KOPT-K1 (cell line): ENCODE results near the gene MYT1.
"Not testable (repeated sequence)": the region's sequence is repeated elsewhere in the genome, so short reads cannot be mapped to it uniquely, and the experiment has no call there.

Experiments
- H3K27ac ChIP-seq: fragments of 200-600 bp; sonication (generic); 2 replicates; pipeline ENCODE4 v1.5.1; 2016; ENCODE audit warnings: antibody characterized with exemption, mild to moderate bottlenecking, low read depth, low read length; ENCODE audit not compliant: poor library complexity, severe bottlenecking
- H3K36me3 ChIP-seq: fragments of 200-600 bp; sonication (generic); 2 replicates; pipeline ENCODE4 v1.5.1; 2017; ENCODE audit warnings: antibody characterized with exemption, mild to moderate bottlenecking, low read length, moderate library complexity; ENCODE audit not compliant: insufficient read depth
- H3K9me3 ChIP-seq: fragments of 200-600 bp; sonication (generic); 2 replicates; pipeline ENCODE4 v1.5.1; 2017; ENCODE audit warnings: antibody characterized with exemption, low read length, mild to moderate bottlenecking; ENCODE audit not compliant: insufficient read depth, poor library complexity, severe bottlenecking

The MYT1 gene

GRCh38 chr20:64164123-64164836, at the start of gene MYT1:
Gene MYT1 (plus strand): TSS chr20:64164452. CDS start chr20:64198862, 34,410 bp downstream.
- Histone ChIP-seq H3K27ac (no peak within 1 kb of the TSS), H3K36me3 (no peaks in the 10 kb centered on the region), H3K9me3 (no peaks in the 10 kb centered on the region)

- Histone ChIP-seq H3K27ac (no peak overlapping the region), H3K9me3 (no peaks in the 10 kb centered on the region), H3K36me3 (no peaks in the 10 kb centered on the region)
These were observed 48.9 kb upstream of the MYT1 start for GRCh38 chr20:64115171-64115911.

GRCh38 chr20:64116016-64116415, 48.2 kb upstream of the MYT1 start:
- H3K36me3 ChIP-seq: no peaks in the 10 kb centered on the region
- no peak overlapping the region for H3K27ac ChIP-seq
- H3K9me3 ChIP-seq: no peaks in the 10 kb centered on the region

GRCh38 chr20:64116541-64117431, 47.5 kb upstream of the MYT1 start:
- no peak overlapping the region for H3K27ac ChIP-seq
- no peaks in the 10 kb centered on the region for H3K9me3 ChIP-seq
- H3K36me3 ChIP-seq: no peaks in the 10 kb centered on the region

GRCh38 chr20:64117432-64117777, 46.8 kb upstream of the MYT1 start:
- not testable (repeated sequence) for H3K9me3 ChIP-seq, H3K27ac ChIP-seq, H3K36me3 ChIP-seq

- no peak overlapping the region for H3K27ac ChIP-seq
- H3K36me3 ChIP-seq: no peaks in the 10 kb centered on the region
- H3K9me3 ChIP-seq: no peaks in the 10 kb centered on the region
These were observed 45.0 kb upstream of the MYT1 start for GRCh38 chr20:64119301-64119680.

GRCh38 chr20:64119681-64120341, 44.4 kb upstream of the MYT1 start:
- no peaks in the 10 kb centered on the region for H3K9me3 ChIP-seq
- H3K36me3 ChIP-seq: no peaks in the 10 kb centered on the region
- H3K27ac ChIP-seq: peak overlapping the region; percentile 26

- no peaks in the 10 kb centered on the region for H3K9me3 ChIP-seq
- no peak overlapping the region for H3K27ac ChIP-seq
- no peaks in the 10 kb centered on the region for H3K36me3 ChIP-seq
These were observed 42.7 kb upstream of the MYT1 start for GRCh38 chr20:64121586-64121985.

GRCh38 chr20:64122927-64123326, 41.3 kb upstream of the MYT1 start:
- H3K9me3 ChIP-seq, H3K27ac ChIP-seq, H3K36me3 ChIP-seq: not testable (repeated sequence)

GRCh38 chr20:64123517-64123916, 40.7 kb upstream of the MYT1 start:
- H3K9me3 ChIP-seq, H3K36me3 ChIP-seq, H3K27ac ChIP-seq: not testable (repeated sequence)

GRCh38 chr20:64129146-64129782, 35.0 kb upstream of the MYT1 start:
- Histone ChIP-seq H3K27ac (no peak overlapping the region), H3K9me3 (peaks cover 15% of the 10 kb centered on the region), H3K36me3 (no peaks in the 10 kb centered on the region)

GRCh38 chr20:64130271-64130670, 34.0 kb upstream of the MYT1 start:
- Histone ChIP-seq H3K36me3 (no peaks in the 10 kb centered on the region), H3K9me3 (peaks cover 15% of the 10 kb centered on the region), H3K27ac (no peak overlapping the region)

GRCh38 chr20:64130876-64131275, 33.4 kb upstream of the MYT1 start:
- Histone ChIP-seq H3K27ac (no peak overlapping the region), H3K9me3 (peaks cover 15% of the 10 kb centered on the region), H3K36me3 (no peaks in the 10 kb centered on the region)

- Histone ChIP-seq H3K27ac (no peak overlapping the region), H3K36me3 (no peaks in the 10 kb centered on the region), H3K9me3 (peaks cover 15% of the 10 kb centered on the region)
These were observed 32.8 kb upstream of the MYT1 start for GRCh38 chr20:64131406-64131805.
